Renal cortex interstitium (tissue), 3 donors: ENCODE results near the gene PCGF3. TPM values are rescaled to one million over a fixed set of nuclear protein-coding genes. Genes with fewer than 3 reads are reported as not detected.

Source experiments
- polyA plus RNA-seq, 3 donors: library from polyadenylated mRNA; unstranded; fragments of 120-200 nt; gene quantifications; one replicate each; pipeline ENCODE4 v1.2.1, GENCODE V29; 2013; ENCODE audit not compliant: insufficient read length in 3 of 3

The PCGF3 gene
- polyA plus RNA-seq, 3 donors: 67.4 to 102 (median 68.2) TPM

Other genes starting within 250 kb of the PCGF3 start
- 10 to 100 TPM; 37.1 to 45.6 (median 40.7) TPM for gene ZNF721, start 206.7 kb upstream of the PCGF3 start, polyA plus RNA-seq
- 10 to 100 TPM; 57.6 to 86.5 (median 61.1) TPM for gene PIGG, start 206.6 kb upstream of the PCGF3 start, polyA plus RNA-seq
- under 1 TPM in 2 of 3 donors, not detected in 1; 0.04 to 0.06 TPM for gene TMEM271, start 129.5 kb upstream of the PCGF3 start, polyA plus RNA-seq
- 10 to 100 TPM; 42.4 to 51.1 (median 44.0) TPM for gene PDE6B, start 80.3 kb upstream of the PCGF3 start, polyA plus RNA-seq
- gene ATP5ME, start 31.6 kb upstream of the PCGF3 start, polyA plus RNA-seq: 100 to 1,000 TPM; 263 to 363 (median 280) TPM
- gene MYL5, start 31.3 kb upstream of the PCGF3 start, polyA plus RNA-seq: 10 to 100 TPM; 17.9 to 22.9 (median 21.7) TPM
- 1 to 10 TPM; 3.7 to 6.3 (median 3.8) TPM for gene SLC49A3, start 16.7 kb upstream of the PCGF3 start, polyA plus RNA-seq
- gene CPLX1, start 120.3 kb downstream of the PCGF3 start, polyA plus RNA-seq: 1 to 10 TPM; 1.2 to 4.0 (median 3.2) TPM
- gene GAK, start 226.5 kb downstream of the PCGF3 start, polyA plus RNA-seq: 10 to 100 TPM; 52.5 to 87.8 (median 68.3) TPM
- gene TMEM175, start 226.6 kb downstream of the PCGF3 start, polyA plus RNA-seq: 10 to 100 TPM; 20.6 to 29.6 (median 26.3) TPM